Right atrium auricular region (tissue), 2 donors: ENCODE results near the gene GLI3. TPM values are rescaled to one million over a fixed set of nuclear protein-coding genes. Genes with fewer than 3 reads are reported as not detected.

Experiments
- DNase-seq: peaks from one replicate; pipeline ENCODE4 v3.0.0-alpha.2; 2019; ENCODE audit warnings: low spot score
- H3K27ac ChIP-seq, 2 donors: fragments of 200-600 bp; sonication (generic); 1 replicate in 1 of 2; 2 replicates in 1 of 2; pipeline ENCODE4 v1.5.1; 2016 to 2019
- H3K27me3 ChIP-seq, 2 donors: fragments of 200-600 bp; sonication (generic); one replicate each; pipeline versions ENCODE4 v1.5.1 to v1.6.0; 2017 to 2019
- H3K36me3 ChIP-seq: fragments of 200-600 bp; sonication (generic); one replicate; pipeline ENCODE4 v1.5.1; 2016
- H3K4me1 ChIP-seq, 2 donors: fragments of 200-600 bp; sonication (generic); one replicate each; pipeline versions ENCODE4 v1.5.1 to v1.6.0; 2017 to 2019
- H3K4me3 ChIP-seq, 2 donors: fragments of 200-600 bp; sonication (generic); 1 replicate in 1 of 2; 2 replicates in 1 of 2; pipeline ENCODE4 v1.5.1; 2017 to 2019; ENCODE audit warnings: mild to moderate bottlenecking in 1 of 2, moderate library complexity in 1 of 2
- H3K9me3 ChIP-seq, 2 donors: fragments of 200-600 bp; sonication (generic); one replicate each; pipeline ENCODE4 v1.5.1; 2019
- CTCF ChIP-seq, 2 donors: fragments of 200-600 bp; sonication (generic); IDR thresholded peaks; one replicate each; pipeline ENCODE4 v1.5.1; 2019; ENCODE audit warnings: antibody characterized with exemption in 2 of 2
- total RNA-seq, 2 donors: library from RNA; depleted of rRNA; stranded (reverse); fragments of >200 nt; gene quantifications; one replicate each; pipeline ENCODE4 v1.1.0, GENCODE V29; 2016

Gene GLI3
- total RNA-seq, 2 donors from 2014 or later, result 1.5 to 2.0 TPM

- Histone ChIP-seq H3K4me3 (no peak overlapping the region), H3K27ac (no peak overlapping the region), H3K4me1 (no peaks in the 10 kb centered on the region), H3K9me3 (no peaks in the 10 kb centered on the region), H3K36me3 (no peaks in the 10 kb centered on the region), H3K27me3 (no peaks in the 10 kb centered on the region)
- TF ChIP-seq CTCF (IDR thresholded peaks at IDR 0.05), result no peak
- DNase-seq, result no peak
Observed at GRCh38 chr7:42142089-42142488, 94.9 kb downstream of the GLI3 start.

- no peak overlapping the region for H3K4me3 ChIP-seq
- H3K36me3 ChIP-seq, result no peaks in the 10 kb centered on the region
- no peak overlapping the region for H3K27ac ChIP-seq
- no peaks in the 10 kb centered on the region for H3K4me1 ChIP-seq
- DNase-seq, result no peak
- no peak for TF ChIP-seq CTCF (IDR thresholded peaks at IDR 0.05)
- no peaks in the 10 kb centered on the region for H3K27me3 ChIP-seq
- H3K9me3 ChIP-seq, result no peaks in the 10 kb centered on the region
Observed at GRCh38 chr7:42139751-42140150, 97.3 kb downstream of the GLI3 start.

- no peaks in the 10 kb centered on the region for H3K4me1 ChIP-seq
- H3K36me3 ChIP-seq, result no peaks in the 10 kb centered on the region
- no peaks in the 10 kb centered on the region for H3K27me3 ChIP-seq
- no peaks in the 10 kb centered on the region for H3K9me3 ChIP-seq
- DNase-seq, result no peak
- H3K4me3 ChIP-seq, result no peak overlapping the region
- no peak overlapping the region for H3K27ac ChIP-seq
- TF ChIP-seq CTCF (IDR thresholded peaks at IDR 0.05), result no peak
Observed at GRCh38 chr7:42138691-42139090, 98.3 kb downstream of the GLI3 start.

GRCh38 chr7:42137941-42138340, 99.1 kb downstream of the GLI3 start:
- Histone ChIP-seq H3K4me3 (no peak overlapping the region), H3K36me3 (no peaks in the 10 kb centered on the region), H3K27me3 (no peaks in the 10 kb centered on the region), H3K4me1 (no peaks in the 10 kb centered on the region), H3K27ac (no peak overlapping the region), H3K9me3 (no peaks in the 10 kb centered on the region)
- no peak for TF ChIP-seq CTCF (IDR thresholded peaks at IDR 0.05)
- no peak for DNase-seq

GRCh38 chr7:42137431-42137830, 99.6 kb downstream of the GLI3 start:
- no peak overlapping the region for H3K27ac ChIP-seq
- no peaks in the 10 kb centered on the region for H3K9me3 ChIP-seq
- no peaks in the 10 kb centered on the region for H3K27me3 ChIP-seq
- TF ChIP-seq CTCF (IDR thresholded peaks at IDR 0.05), result no peak
- no peaks in the 10 kb centered on the region for H3K4me1 ChIP-seq
- no peak for DNase-seq
- no peak overlapping the region for H3K4me3 ChIP-seq
- no peaks in the 10 kb centered on the region for H3K36me3 ChIP-seq

- Histone ChIP-seq H3K27ac (no peak overlapping the region), H3K9me3 (no peaks in the 10 kb centered on the region), H3K27me3 (no peaks in the 10 kb centered on the region), H3K4me3 (no peak overlapping the region), H3K36me3 (no peaks in the 10 kb centered on the region), H3K4me1 (no peaks in the 10 kb centered on the region)
- no peak for TF ChIP-seq CTCF (IDR thresholded peaks at IDR 0.05)
- no peak for DNase-seq
Observed at GRCh38 chr7:42135728-42136127, 101.3 kb downstream of the GLI3 start.
